HG03139 (cell line): ENCODE data around the gene SNAPC4.

ENCODE experiments used
- ATAC-seq: cut with Tn5 transposase; IDR thresholded peaks from one replicate; pipeline ENCODE4 v1.9.1; 2021; ENCODE audit not compliant: unreplicated experiment

The SNAPC4 gene

GRCh38 chr9:136400038-136400834, at the start of gene SNAPC4:
SNAPC4 (minus strand) TSS chr9:136400170; CDS start chr9:136398428, 1,742 bp downstream.
- ATAC-seq = peak; percentile 58

GRCh38 chr9:136448655-136449054, 48.7 kb upstream of the SNAPC4 start:
- no peak for ATAC-seq

GRCh38 chr9:136447173-136447778, 47.3 kb upstream of the SNAPC4 start:
- no peak for ATAC-seq

- no peak for ATAC-seq
These were observed 45.8 kb upstream of the SNAPC4 start for GRCh38 chr9:136445799-136446198.

GRCh38 chr9:136444102-136444501, 44.1 kb upstream of the SNAPC4 start:
- ATAC-seq = no peak

GRCh38 chr9:136443687-136444086, 43.7 kb upstream of the SNAPC4 start:
- no peak for ATAC-seq

- no peak for ATAC-seq
These were observed 43.1 kb upstream of the SNAPC4 start for GRCh38 chr9:136443087-136443486.

- ATAC-seq = no peak
These were observed 42.3 kb upstream of the SNAPC4 start for GRCh38 chr9:136442265-136442664.

GRCh38 chr9:136441681-136442245, 41.8 kb upstream of the SNAPC4 start:
- ATAC-seq = no peak

- ATAC-seq = no peak
These were observed 41.3 kb upstream of the SNAPC4 start for GRCh38 chr9:136441191-136441680.

- ATAC-seq = no peak
These were observed 39.8 kb upstream of the SNAPC4 start, which contains the start of gene INPP5E for GRCh38 chr9:136439481-136440408. INPP5E (minus strand) TSS chr9:136439845; CDS start chr9:136439419, 426 bp downstream.

GRCh38 chr9:136438548-136439480, 38.8 kb upstream of the SNAPC4 start:
- ATAC-seq = no peak

GRCh38 chr9:136437839-136438547, 38.0 kb upstream of the SNAPC4 start:
- no peak for ATAC-seq

- ATAC-seq = no peak
These were observed 37.5 kb upstream of the SNAPC4 start for GRCh38 chr9:136437430-136437829.

GRCh38 chr9:136436055-136436634, 36.2 kb upstream of the SNAPC4 start:
- no peak for ATAC-seq

- no peak for ATAC-seq
These were observed 34.7 kb upstream of the SNAPC4 start for GRCh38 chr9:136434580-136435169.

- ATAC-seq = no peak
These were observed 34.0 kb upstream of the SNAPC4 start for GRCh38 chr9:136433849-136434579.
